NAMALWA (cell line): Measurements from ENCODE around the gene DEPDC7.
"Not testable (repeated sequence)": the region's sequence is repeated elsewhere in the genome, so short reads cannot be mapped to it uniquely, and the experiment has no call there.

ENCODE experiments used
- DNase-seq: peaks from one replicate; pipeline ENCODE4 v3.0.0-alpha.2; 2015; ENCODE audit warnings: low spot score

Gene DEPDC7

DNA sequence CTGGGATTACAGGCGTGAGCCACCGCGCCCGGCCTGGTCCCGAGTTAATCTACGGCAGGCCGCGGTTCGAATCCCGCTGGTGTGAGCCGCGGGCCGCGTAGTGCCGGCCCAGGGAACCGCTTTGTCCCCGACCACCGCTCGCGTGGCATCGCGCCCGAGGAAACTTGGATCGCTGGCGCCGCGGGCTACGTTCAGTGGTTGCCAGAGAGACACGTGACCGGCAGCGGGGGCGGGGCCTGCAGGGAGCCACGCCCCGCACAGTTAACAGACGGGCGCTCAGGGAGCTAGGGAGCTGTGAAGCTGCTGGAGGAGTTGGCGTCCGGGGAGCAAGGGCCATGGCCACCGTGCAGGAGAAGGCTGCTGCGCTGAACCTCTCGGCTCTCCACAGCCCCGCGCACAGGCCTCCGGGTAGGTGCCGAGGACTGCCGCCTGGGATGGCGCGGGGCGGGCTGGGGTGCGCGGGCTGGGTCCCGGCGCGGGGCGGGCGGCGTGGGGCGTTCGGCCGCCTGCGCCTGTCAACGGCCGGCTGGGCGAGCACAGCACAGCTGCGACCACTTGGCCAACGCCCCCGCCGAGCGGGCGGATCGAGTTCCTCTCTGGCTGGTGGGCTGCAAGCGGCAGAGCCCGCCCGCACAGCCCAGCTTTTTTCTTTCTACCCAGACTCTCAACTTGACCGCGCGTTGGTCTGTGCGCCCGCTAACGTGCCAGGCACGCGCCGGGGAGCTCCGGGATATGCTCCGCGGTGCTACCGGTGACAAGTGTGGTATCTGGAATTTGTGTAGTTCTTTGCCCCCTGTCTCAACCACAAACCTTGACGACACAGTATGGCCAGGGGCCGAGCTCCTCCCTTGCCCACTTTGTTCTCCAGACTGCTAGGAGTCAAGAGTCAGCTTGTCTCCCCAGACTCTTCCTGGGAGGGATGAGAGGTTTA is at the start of gene DEPDC7:
Gene DEPDC7 (plus strand): TSS at position 258 of the 931 bp plus-strand sequence. CDS start 78 bp downstream, at position 336.
- DNase-seq = no peak

DNA sequence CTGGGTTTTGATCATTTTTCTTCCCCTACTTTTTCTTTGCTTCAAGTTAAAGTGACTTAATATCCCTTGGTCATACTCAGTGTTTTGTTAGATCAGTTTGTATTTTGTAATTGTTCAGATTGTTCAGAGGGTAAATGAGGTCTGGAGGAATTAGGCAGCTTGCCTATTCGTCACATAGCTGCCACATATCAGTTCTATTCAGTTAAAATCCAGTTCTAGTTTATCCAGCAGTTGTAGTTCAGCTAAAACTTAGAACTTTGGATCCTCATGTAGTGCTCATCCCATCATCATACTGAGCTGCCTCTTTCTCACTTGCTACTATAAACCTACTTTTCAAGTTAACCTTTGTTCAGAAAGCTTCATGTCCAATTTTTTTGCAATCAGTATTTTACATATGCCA is 47.1 kb upstream of the DEPDC7 start:
- DNase-seq = no peak

DNA sequence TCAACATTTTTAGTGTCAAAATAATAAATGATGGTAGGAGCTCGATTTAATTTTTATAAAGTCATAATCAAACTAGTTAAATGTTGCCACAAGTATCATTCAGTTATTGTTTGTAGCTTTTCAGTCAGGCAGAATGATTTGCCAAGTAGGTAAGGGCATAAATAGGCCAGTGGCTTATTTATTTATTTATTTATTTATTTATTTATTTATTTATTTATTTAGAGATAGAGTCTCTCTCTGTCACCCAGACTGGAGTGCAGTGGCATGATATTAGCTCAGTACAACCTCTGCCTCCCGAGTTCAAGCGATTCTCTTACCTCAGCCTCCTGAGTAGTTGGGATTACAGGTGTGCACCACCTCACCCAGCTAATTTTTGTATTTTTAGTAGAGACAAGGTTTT is 43.4 kb upstream of the DEPDC7 start:
- DNase-seq = not testable (repeated sequence)

- no peak for DNase-seq
These were observed 42.9 kb upstream of the DEPDC7 start for GRCh38 chr11:32972781-32973180.

GRCh38 chr11:32982626-32983025 is 33.1 kb upstream of the DEPDC7 start:
- no peak for DNase-seq

DNA sequence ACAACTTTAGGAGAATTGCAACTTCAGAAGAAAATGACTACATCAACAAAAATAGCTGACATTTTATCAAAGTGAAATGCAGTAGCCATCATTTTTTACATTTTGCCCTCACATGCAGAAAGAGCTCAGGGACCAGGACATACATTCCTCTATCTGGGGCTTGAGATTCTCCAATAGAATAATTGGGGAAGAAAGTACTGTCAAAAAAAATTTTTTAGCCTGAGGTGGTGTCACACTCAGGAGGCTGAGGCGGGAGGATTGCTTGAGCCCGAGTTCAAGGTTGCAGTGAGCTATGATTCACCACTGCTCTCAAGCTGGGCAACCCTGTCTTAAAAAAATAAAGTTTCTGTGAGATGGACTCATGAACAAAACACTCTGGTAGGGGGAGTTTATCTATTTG is 32.2 kb upstream of the DEPDC7 start:
- DNase-seq = no peak

DNA sequence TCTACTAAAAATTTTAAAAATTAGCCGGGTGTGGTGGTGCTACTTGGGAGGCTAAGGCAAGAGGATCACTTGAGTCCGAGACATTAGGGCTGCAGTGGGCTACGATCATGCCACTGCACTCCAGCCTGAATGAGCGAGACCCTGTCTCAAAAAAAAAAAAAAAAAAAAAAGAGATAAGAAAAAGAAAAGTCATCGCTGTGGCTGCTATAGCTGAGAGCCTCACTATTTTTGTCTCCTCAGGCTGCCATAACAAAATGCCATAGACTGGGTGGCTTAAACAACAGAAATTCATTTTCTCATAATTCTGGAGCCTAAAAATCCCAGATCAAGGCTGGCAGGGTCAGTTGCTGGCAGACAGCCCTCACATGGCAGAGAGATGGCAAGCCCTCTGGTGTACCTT is 30.1 kb upstream of the DEPDC7 start:
- DNase-seq = no peak

GRCh38 chr11:32987851-32988250 is 27.8 kb upstream of the DEPDC7 start:
- no peak for DNase-seq

- DNase-seq = no peak
These were observed 25.2 kb upstream of the DEPDC7 start for GRCh38 chr11:32990481-32990880.

DNA sequence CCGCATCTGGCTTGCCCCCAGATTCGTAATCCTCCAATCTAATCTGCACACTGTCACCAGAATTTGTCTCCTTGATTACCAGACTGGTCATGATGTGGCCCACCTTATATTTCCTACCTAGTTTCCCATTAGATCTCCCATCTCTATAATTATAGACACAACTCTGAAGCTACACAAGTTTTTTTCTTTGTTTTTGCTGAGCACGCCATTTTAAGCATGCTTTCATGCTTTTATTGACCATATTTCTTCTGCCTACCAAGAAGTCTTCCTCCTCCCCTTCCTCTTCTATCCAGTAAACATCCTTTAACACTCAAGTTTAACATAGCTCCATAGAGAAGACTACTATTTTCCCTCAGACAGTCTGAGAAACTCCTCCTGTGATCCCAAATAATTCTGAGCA is 24.3 kb upstream of the DEPDC7 start:
- DNase-seq = no peak

GRCh38 chr11:32991898-32992297 is 23.8 kb upstream of the DEPDC7 start:
- DNase-seq = no peak

DNA sequence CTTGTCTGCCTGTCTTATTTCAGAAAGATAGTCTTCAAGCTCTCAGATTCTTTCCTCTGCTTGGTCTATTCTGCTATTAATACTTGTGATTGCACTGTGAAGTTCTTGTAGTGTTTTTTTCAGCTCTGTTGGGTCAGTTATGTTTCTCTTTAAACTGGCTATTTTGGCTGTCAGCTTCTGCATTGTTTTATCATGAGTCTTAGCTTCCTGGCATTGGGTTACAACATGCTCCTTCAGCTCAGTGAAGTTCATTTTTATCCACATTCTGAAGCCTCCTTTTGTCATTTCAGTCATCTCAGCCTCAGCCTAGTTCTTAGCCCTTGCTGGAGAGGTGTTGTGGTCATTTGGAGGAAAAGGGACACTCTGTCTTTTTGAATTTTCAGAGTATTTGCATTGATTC is 15.5 kb upstream of the DEPDC7 start:
- DNase-seq = no peak

- DNase-seq = no peak
These were observed 14.4 kb upstream of the DEPDC7 start for GRCh38 chr11:33001281-33001680.

- DNase-seq = no peak
These were observed 13.7 kb upstream of the DEPDC7 start for GRCh38 chr11:33001751-33002542.

DNA sequence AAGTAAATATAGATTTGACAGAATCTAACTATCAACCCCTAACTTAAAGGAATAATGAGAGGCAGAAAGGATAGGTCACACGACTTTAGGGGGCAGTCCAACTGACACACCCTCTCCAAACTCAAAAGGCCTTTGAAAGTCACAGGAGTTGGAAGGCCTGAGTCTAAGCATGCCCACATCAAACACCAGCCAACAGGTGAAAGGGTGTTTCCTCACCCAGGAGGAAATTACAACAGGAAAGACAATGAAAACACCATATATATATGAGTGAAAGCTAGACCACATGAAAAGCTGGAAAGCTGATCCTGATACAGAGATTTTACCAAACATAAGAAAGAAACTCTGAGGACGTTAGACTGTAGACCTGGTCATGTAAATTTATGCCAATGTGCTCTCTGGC is 10.5 kb upstream of the DEPDC7 start:
- DNase-seq = no peak

GRCh38 chr11:33006010-33006409 is 9.7 kb upstream of the DEPDC7 start:
- DNase-seq = no peak

DNA sequence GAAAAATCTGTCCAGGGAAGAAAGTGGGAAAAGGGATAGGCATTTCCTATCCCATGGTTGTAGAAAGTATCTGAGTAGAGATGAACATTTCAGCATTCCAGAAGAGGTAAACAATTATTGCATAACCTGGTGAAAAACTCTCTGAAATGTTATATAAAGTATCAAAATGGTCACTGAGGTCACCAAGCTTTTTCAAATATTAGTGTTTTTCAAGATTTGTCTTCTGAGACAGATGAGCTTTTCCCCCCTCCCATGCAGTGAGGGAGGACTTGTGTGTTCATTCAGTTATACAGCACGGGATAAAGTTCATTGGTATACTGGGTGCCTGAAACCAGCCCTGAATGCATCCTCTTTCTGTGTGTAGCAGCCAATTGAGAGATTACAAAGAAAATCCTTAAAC is 1.9 kb upstream of the DEPDC7 start:
- no peak for DNase-seq

DNA sequence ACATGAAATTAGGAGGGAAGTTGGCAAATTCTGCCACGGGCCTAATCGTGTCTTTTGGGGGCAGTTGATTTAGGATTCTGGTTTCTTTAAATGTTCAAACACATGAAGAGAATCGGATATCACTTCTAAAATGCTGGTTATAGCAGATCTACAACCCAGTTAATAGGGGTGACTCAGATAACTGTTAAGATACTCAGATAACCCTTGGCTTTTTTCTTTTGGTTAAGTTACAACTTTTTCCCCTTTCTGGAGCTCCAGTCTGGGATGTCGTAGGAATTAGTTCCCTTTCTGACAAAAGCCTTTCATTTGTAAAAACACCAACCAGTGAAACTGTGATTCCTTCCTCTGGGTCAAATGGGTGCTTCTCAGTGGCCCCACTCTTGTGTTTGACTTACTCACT is 976 bp downstream of the DEPDC7 start:
- no peak for DNase-seq

GRCh38 chr11:33017478-33017877 is 1.8 kb downstream of the DEPDC7 start:
- no peak for DNase-seq

DNA sequence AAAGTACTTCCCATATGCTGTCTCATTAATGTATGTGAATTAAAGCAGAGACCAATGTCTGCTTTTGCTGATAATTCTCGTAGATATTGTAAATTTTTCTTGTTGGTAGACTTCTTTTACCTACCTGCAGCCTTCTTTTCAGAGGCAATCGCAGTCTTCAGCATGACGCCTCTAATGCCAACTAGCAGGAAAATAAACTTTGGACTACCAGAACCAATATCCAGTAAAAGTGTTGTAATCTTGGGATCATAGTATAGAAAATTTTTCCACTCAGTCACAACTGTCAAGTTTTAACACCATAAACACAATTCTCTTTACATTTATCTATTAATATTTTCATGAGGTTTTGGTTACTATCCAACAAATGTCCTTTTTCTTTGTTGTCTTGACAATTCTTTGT is 2.3 kb downstream of the DEPDC7 start:
- DNase-seq = no peak

- DNase-seq = no peak
These were observed 3.2 kb downstream of the DEPDC7 start for GRCh38 chr11:33018840-33019239.

- no peak for DNase-seq
These were observed 5.8 kb downstream of the DEPDC7 start for GRCh38 chr11:33021501-33021900.

- no peak for DNase-seq
These were observed 6.3 kb downstream of the DEPDC7 start for GRCh38 chr11:33021937-33022336.
